HG03135 (cell line): ENCODE measurements around the gene MANSC4.
"Not testable (repeated sequence)": the region's sequence is repeated elsewhere in the genome, so short reads cannot be mapped to it uniquely, and the experiment has no call there.

Source experiments
- ATAC-seq: cut with Tn5 transposase; IDR thresholded peaks from one replicate; pipeline ENCODE4 v1.9.1; 2021; ENCODE audit warnings: mild to moderate bottlenecking, moderate library complexity; ENCODE audit not compliant: unreplicated experiment

MANSC4 gene

DNA sequence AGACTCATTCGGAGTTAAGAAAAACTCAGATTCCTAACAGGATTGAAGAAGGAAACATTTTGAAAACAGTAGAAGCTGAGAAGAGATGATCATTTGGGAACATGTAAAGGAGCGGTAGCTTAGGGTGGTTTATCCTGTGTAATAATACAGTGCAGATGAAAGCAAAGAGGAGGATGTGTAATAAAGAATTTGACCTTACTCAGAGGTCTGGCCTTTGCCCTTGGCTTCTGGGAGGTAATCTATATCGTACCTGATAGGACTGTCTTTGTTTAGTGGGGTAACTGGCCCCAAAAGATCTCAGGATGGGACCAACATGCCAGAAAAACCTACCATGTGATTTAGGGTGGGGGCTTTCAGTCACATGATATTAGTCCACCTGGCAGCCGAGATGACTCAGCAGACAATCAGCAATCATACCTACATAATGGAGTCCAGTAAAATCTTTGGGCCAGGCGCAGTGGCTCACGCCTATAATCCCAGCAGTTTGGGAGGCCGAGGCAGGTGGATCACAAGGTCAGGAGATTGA, 23.3 kb downstream of the MANSC4 start:
- ATAC-seq = no peak

DNA sequence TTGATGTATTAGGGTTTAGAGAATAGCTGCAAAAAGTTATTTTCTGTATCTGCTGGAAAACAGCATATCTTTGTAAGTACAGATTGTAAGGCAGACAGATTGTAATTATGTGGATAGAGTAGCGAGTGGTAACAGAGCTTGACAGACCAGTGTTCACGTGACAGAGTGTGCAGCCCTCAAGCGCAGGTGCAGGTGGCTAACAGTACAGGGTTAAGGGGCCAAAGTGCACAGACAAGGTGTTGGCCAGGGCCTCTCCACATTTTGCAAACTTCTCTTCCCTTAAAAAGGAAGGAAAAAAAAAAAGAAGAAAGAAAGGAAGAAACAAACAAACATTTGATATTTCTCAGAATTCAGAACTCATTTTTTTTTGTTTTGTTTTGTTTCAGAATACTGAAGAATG, 25.2 kb downstream of the MANSC4 start:
- ATAC-seq = no peak

- no peak for ATAC-seq
Measured at GRCh38 chr12:27751386-27752047, 28.5 kb downstream of the MANSC4 start.

DNA sequence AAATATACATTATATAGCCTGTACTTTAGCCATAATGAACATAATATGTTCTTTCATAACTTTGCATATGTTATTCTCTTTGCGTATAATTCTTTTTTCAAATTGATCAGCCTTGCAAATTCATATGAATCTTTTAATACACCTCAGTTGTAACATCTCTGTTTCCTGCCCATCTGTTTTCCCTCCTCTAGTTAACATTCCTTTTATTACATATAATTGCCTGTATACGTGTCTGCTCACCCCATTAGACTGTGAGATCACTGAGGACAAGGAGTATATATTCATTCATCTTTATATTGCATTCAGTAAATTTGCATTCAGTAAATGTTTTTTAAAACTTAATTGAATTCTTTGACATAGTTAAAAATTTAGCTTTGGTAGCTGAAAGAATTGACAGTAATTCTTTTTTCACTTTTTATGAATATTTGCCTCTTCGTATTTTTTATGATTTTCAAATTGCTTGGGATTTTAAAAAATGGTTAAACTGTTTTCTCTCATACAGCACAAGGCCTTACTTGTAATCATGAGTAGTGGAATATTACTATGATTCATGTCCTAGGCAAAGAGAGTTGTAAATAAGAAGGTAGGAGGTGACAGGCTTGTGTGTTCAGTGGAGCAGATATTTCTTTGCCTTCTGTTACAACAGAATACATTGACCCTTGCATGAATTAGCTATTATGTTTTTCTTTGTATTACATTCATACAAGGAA, 32.8 kb downstream of the MANSC4 start:
- ATAC-seq = no peak

GRCh38 chr12:27745734-27746133, 34.3 kb downstream of the MANSC4 start:
- ATAC-seq = not testable (repeated sequence)

DNA sequence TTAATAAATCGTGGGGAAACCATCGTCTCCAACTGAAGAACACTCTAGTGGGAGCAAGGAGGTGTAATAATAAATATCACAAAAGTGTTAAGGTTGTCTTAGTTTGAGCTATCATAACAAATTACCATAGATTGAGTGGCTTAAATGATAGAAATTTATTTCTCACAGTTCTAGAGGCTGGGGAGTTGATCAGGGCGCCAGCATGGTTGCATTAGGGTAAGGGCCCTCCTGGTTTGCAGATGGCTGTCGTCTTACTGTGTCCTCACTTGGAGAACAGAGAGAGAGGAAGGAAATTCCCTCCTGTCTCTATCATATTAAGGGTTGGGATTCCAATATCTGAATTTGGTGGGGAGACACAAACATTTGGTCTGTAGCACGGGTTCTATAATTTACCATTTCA, 36.4 kb downstream of the MANSC4 start:
- no peak for ATAC-seq

DNA sequence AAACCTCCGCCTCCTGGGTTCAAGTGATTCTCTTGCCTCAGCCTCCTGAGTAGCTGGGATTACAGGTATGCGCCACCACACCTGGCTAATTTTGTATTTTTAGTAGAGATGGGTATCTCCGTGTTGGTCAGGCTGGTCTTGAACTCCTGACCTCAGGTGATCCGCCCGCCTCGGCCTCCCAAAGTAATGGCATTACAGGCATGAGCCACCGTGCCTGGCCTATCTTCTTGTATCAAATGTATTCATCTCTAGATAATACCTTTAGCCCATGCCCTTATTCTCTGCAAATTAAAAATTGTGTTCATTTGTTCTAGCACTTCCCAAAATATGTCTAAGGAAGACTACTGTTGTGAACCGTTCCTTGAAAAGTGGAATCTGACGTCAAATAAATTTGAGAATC, 45.7 kb downstream of the MANSC4 start:
- not testable (repeated sequence) for ATAC-seq

DNA sequence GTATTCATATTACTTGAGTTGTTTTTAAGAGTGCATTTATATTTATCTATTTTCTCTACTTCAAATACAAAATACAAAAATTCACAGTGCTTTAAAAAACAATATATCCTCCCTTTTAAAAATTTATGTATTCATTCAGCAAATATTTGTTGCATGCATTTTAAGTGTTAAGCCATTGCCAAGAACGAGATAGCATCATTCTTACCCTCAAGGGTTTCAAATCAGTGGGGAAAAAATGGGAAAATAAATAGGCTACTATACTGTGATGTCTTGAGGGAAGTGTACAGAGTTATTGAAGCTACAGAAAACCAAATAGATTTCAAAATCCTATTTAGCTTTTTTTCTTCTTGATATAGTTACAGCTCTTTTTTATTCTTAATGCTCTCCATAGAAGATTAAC, 46.2 kb downstream of the MANSC4 start:
- ATAC-seq = no peak

- peak; percentile 66 for ATAC-seq
Measured at GRCh38 chr12:27733052-27733656, 46.9 kb downstream of the MANSC4 start.

- peak; percentile 55 for ATAC-seq
Measured at GRCh38 chr12:27732281-27732680, 47.8 kb downstream of the MANSC4 start.

GRCh38 chr12:27730097-27730588, 49.9 kb downstream of the MANSC4 start:
- ATAC-seq = no peak

- no peak for ATAC-seq
Measured at GRCh38 chr12:27723212-27723611, 56.8 kb downstream of the MANSC4 start.
